ENCODE measurements around the gene CATSPERB. TPM values are rescaled to one million over a fixed set of nuclear protein-coding genes. Genes with fewer than 3 reads are reported as not detected.

The CATSPERB gene
- total and polyA plus RNA-seq, 2 experiments from 2014 or later: 0.27 to 0.38 TPM

GRCh38 chr14:91577632-91578233, 154.2 kb downstream of the CATSPERB start:
- H4K20me1 ChIP-seq (replicated peaks; ENCODE audit: insufficient read depth): no peaks in the 10 kb centered on the region
- no peak overlapping the region for H3K27ac Mint-ChIP-seq
- H3K9me3 Mint-ChIP-seq: peaks cover 29% of the 10 kb centered on the region
- H3K9me2 ChIP-seq (ENCODE audit: insufficient read depth): no peaks in the 10 kb centered on the region
- H3K27me3 Mint-ChIP-seq (ENCODE audit: insufficient read depth, low read depth, poor library complexity): peaks cover 40% of the 10 kb centered on the region
- H3K27ac ChIP-seq (ENCODE audit: low read depth): no peak overlapping the region
- H3F3A ChIP-seq (replicated peaks; ENCODE audit: low read depth): no peaks in the 10 kb centered on the region
- H3K36me3 Mint-ChIP-seq (ENCODE audit: low read depth): peaks cover 22% of the 10 kb centered on the region
- peaks cover 39% of the 10 kb centered on the region for H3K4me1 ChIP-seq (ENCODE audit: insufficient read depth)
- H3K4me1 Mint-ChIP-seq: peaks cover 34% of the 10 kb centered on the region
- TF ChIP-seq POLR2AphosphoS5 (IDR thresholded peaks at IDR 0.05; ENCODE audit: low read depth) (no peak), CREB1 (CRISPR knock-in tag; IDR thresholded peaks at IDR 0.05; ENCODE audit: low read depth) (no peak), NANOG (IDR thresholded peaks at IDR 0.05; ENCODE audit: borderline replicate concordance) (no peak), ZNF331 (CRISPR knock-in tag; IDR thresholded peaks at IDR 0.05; ENCODE audit: low read depth) (no peak), EZH2phosphoT487 (IDR thresholded peaks at IDR 0.05; ENCODE audit: unreplicated experiment) (no peak), JUNB (IDR thresholded peaks at IDR 0.05; ENCODE audit: unreplicated experiment) (no peak), ZNF114 (CRISPR knock-in tag; IDR thresholded peaks at IDR 0.05) (no peak), REST (IDR thresholded peaks at IDR 0.05; ENCODE audit: unreplicated experiment) (no peak), EZH2 (IDR thresholded peaks at IDR 0.05; ENCODE audit: low read depth, unreplicated experiment) (no peak), STAT1 (IDR thresholded peaks at IDR 0.05; ENCODE audit: unreplicated experiment) (no peak)
- TF ChIP-seq, protein P1, sequence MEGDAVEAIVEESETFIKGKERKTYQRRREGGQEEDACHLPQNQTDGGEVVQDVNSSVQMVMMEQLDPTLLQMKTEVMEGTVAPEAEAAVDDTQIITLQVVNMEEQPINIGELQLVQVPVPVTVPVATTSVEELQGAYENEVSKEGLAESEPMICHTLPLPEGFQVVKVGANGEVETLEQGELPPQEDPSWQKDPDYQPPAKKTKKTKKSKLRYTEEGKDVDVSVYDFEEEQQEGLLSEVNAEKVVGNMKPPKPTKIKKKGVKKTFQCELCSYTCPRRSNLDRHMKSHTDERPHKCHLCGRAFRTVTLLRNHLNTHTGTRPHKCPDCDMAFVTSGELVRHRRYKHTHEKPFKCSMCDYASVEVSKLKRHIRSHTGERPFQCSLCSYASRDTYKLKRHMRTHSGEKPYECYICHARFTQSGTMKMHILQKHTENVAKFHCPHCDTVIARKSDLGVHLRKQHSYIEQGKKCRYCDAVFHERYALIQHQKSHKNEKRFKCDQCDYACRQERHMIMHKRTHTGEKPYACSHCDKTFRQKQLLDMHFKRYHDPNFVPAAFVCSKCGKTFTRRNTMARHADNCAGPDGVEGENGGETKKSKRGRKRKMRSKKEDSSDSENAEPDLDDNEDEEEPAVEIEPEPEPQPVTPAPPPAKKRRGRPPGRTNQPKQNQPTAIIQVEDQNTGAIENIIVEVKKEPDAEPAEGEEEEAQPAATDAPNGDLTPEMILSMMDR (conservative IDR thresholded peaks at IDR 0.05; ENCODE audit: low read depth in 2 of 2): no peak
- TF ChIP-seq, protein P2, sequence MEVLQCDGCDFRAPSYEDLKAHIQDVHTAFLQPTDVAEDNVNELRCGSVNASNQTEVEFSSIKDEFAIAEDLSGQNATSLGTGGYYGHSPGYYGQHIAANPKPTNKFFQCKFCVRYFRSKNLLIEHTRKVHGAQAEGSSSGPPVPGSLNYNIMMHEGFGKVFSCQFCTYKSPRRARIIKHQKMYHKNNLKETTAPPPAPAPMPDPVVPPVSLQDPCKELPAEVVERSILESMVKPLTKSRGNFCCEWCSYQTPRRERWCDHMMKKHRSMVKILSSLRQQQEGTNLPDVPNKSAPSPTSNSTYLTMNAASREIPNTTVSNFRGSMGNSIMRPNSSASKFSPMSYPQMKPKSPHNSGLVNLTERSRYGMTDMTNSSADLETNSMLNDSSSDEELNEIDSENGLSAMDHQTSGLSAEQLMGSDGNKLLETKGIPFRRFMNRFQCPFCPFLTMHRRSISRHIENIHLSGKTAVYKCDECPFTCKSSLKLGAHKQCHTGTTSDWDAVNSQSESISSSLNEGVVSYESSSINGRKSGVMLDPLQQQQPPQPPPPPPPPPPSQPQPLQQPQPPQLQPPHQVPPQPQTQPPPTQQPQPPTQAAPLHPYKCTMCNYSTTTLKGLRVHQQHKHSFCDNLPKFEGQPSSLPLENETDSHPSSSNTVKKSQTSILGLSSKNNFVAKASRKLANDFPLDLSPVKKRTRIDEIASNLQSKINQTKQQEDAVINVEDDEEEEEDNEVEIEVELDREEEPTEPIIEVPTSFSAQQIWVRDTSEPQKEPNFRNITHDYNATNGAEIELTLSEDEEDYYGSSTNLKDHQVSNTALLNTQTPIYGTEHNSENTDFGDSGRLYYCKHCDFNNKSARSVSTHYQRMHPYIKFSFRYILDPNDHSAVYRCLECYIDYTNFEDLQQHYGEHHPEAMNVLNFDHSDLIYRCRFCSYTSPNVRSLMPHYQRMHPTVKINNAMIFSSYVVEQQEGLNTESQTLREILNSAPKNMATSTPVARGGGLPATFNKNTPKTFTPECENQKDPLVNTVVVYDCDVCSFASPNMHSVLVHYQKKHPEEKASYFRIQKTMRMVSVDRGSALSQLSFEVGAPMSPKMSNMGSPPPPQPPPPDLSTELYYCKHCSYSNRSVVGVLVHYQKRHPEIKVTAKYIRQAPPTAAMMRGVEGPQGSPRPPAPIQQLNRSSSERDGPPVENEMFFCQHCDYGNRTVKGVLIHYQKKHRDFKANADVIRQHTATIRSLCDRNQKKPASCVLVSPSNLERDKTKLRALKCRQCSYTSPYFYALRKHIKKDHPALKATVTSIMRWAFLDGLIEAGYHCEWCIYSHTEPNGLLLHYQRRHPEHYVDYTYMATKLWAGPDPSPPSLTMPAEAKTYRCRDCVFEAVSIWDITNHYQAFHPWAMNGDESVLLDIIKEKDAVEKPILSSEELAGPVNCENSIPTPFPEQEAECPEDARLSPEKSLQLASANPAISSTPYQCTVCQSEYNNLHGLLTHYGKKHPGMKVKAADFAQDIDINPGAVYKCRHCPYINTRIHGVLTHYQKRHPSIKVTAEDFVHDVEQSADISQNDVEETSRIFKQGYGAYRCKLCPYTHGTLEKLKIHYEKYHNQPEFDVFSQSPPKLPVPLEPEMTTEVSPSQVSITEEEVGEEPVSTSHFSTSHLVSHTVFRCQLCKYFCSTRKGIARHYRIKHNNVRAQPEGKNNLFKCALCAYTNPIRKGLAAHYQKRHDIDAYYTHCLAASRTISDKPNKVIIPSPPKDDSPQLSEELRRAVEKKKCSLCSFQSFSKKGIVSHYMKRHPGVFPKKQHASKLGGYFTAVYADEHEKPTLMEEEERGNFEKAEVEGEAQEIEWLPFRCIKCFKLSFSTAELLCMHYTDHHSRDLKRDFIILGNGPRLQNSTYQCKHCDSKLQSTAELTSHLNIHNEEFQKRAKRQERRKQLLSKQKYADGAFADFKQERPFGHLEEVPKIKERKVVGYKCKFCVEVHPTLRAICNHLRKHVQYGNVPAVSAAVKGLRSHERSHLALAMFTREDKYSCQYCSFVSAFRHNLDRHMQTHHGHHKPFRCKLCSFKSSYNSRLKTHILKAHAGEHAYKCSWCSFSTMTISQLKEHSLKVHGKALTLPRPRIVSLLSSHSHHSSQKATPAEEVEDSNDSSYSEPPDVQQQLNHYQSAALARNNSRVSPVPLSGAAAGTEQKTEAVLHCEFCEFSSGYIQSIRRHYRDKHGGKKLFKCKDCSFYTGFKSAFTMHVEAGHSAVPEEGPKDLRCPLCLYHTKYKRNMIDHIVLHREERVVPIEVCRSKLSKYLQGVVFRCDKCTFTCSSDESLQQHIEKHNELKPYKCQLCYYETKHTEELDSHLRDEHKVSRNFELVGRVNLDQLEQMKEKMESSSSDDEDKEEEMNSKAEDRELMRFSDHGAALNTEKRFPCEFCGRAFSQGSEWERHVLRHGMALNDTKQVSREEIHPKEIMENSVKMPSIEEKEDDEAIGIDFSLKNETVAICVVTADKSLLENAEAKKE (CRISPR knock-in tag; IDR thresholded peaks at IDR 0.05): no peak
- TF ChIP-seq, protein P3, sequence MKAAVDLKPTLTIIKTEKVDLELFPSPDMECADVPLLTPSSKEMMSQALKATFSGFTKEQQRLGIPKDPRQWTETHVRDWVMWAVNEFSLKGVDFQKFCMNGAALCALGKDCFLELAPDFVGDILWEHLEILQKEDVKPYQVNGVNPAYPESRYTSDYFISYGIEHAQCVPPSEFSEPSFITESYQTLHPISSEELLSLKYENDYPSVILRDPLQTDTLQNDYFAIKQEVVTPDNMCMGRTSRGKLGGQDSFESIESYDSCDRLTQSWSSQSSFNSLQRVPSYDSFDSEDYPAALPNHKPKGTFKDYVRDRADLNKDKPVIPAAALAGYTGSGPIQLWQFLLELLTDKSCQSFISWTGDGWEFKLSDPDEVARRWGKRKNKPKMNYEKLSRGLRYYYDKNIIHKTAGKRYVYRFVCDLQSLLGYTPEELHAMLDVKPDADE (IDR thresholded peaks at IDR 0.05): no peak
- no peak overlapping the region for H2AFZ ChIP-seq
- H3K4me3 Mint-ChIP-seq: no peak overlapping the region
- H3K79me2 ChIP-seq (replicated peaks; ENCODE audit: insufficient read depth): no peaks in the 10 kb centered on the region
- DNase-seq (ENCODE audit: low spot score): no peak
- no peaks in the 10 kb centered on the region for H3K36me3 ChIP-seq (ENCODE audit: insufficient read depth)
- H3K4me2 ChIP-seq: no peak overlapping the region
- H3K4me3 ChIP-seq: no peak overlapping the region
- no peak for ATAC-seq
- H3K27me3 ChIP-seq (ENCODE audit: insufficient read depth): peaks cover 40% of the 10 kb centered on the region

Data from GM23338 (cell line).